D721Med (cell line): Measurements from ENCODE around the gene SCNN1B.
"Not testable (repeated sequence)": the region's sequence is repeated elsewhere in the genome, so short reads cannot be mapped to it uniquely, and the experiment has no call there.

ENCODE experiments used
- DNase-seq: peaks from one replicate; pipeline ENCODE4 v3.0.0; 2011; ENCODE audit warnings: low spot score; ENCODE audit not compliant: insufficient read length
- FAIRE-seq: peaks from 2 replicates; lab custom pipeline; 2011; peaks lifted over from hg19 to GRCh38; lab: Jason Lieb, UNC
- CTCF ChIP-seq: IDR thresholded peaks from 2 replicates; pipeline ENCODE4 v1.5.1; 2012; ENCODE audit warnings: mild to moderate bottlenecking, control low read depth; ENCODE audit not compliant: insufficient read depth; ENCODE audit errors: missing control alignments

The SCNN1B gene

DNA sequence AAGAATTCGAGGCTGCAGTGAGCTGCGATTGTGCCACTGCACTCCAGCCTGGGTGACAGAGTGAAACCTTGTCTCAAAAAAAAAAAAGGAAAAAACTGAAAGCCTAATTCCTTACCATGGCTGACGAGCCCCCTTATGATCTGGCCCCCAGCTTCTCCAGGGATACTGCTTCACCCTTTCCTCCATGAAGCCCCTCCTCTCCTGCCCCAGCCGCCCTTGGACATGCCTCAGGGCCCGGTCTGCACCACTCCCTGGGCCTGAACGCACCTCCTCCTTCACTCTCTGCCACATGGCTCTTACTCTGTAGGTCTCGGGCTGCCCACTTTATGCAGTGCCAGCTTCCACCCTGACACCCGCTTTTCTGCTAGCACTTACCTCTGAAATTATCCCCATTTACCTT is 85.6 kb downstream of the SCNN1B start:
- no peak for DNase-seq
- no peak for FAIRE-seq
- no peak for TF ChIP-seq CTCF

- DNase-seq (no peak), FAIRE-seq (no peak)
- no peak for TF ChIP-seq CTCF
These were observed 86.7 kb downstream of the SCNN1B start for GRCh38 chr16:23388786-23389185.

DNA sequence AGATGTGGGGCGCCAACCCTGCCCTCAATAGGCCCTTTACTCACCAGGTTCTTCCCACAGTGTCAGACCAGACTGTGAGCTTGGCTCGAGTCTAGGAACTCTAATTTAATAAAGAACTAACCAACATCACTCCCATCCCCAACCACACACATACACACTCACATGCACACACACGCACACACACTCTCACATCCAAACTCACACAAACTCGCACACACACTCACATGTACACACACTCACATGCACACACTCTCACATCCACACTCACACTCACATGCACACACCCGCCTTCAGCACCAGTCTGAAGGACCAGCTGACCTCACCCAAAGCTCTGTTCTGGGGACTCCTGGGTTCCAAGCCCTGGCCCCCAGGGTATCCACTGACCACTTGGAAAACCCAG is 87.1 kb downstream of the SCNN1B start:
- no peak for TF ChIP-seq CTCF
- DNase-seq (no peak), FAIRE-seq (no peak)

DNA sequence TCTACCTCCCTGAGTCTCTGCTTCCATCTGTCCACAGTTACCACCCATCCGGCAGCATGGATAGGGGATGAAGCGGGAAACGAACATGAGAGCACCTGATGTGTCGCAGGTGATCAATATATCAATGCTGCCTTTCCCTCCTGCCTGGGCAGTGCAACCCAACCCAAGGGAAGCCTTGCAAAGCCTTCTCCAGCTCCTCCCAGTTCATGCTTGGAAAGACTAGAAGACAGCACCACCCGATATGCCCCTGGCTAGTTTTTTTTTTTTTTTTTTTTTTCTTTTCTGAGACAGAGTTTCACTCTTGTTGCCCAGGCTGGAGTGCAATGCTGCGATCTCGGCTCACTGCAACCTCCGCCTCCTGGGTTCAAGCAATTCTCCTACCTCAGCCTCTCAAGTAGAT is 87.8 kb downstream of the SCNN1B start:
- DNase-seq, FAIRE-seq: not testable (repeated sequence)

GRCh38 chr16:23391381-23392222 is 89.5 kb downstream of the SCNN1B start:
- no peak for DNase-seq
- no peak for TF ChIP-seq CTCF
- FAIRE-seq = no peak

GRCh38 chr16:23392223-23392600 is 90.1 kb downstream of the SCNN1B start:
- DNase-seq (no peak), FAIRE-seq (no peak)
- no peak for TF ChIP-seq CTCF

- DNase-seq = no peak
- no peak for FAIRE-seq
- no peak for TF ChIP-seq CTCF
These were observed 92.2 kb downstream of the SCNN1B start for GRCh38 chr16:23394141-23394831.
